Medulla oblongata (tissue), 1 donor: ENCODE measurements around the gene RBM28.

Experiments
- DNase-seq: peaks from one replicate; pipeline ENCODE4 v3.0.0-alpha.2; 2015; ENCODE audit errors: extremely low spot score

The RBM28 gene

GRCh38 chr7:128262273-128263028, 81.3 kb downstream of the RBM28 start:
- DNase-seq, result no peak

- no peak for DNase-seq
Observed at GRCh38 chr7:128260069-128260795, 83.5 kb downstream of the RBM28 start.

GRCh38 chr7:128259131-128260061, 84.3 kb downstream of the RBM28 start:
- no peak for DNase-seq

- DNase-seq, result no peak
Observed at GRCh38 chr7:128257458-128257857, 86.2 kb downstream of the RBM28 start.

- no peak for DNase-seq
Observed at GRCh38 chr7:128255271-128255670, 88.4 kb downstream of the RBM28 start.

- DNase-seq, result no peak
Observed at GRCh38 chr7:128254470-128254869, 89.2 kb downstream of the RBM28 start.

- no peak for DNase-seq
Observed at GRCh38 chr7:128253701-128254100, 90.0 kb downstream of the RBM28 start.

- no peak for DNase-seq
Observed at GRCh38 chr7:128251337-128251736, 92.4 kb downstream of the RBM28 start.
